ENCODE measurements around the gene MFAP3. TPM values are rescaled to one million over a fixed set of nuclear protein-coding genes. Genes with fewer than 3 reads are reported as not detected.

The MFAP3 gene
- total RNA-seq, 1 donor from 2014 or later = 21.8 TPM

GRCh38 chr5:154031937-154032489 is 6.8 kb upstream of the MFAP3 start:
- H3K27me3 Mint-ChIP-seq (ENCODE audit: low read depth) = no peaks in the 10 kb centered on the region
- no peak overlapping the region for H3K27ac Mint-ChIP-seq
- intact Hi-C loops (cut with micrococcal nuclease) = loop anchor here (10.0 kb wide), 1 partner anchor 823 kb away; the partner anchor contains the start of genes CNOT8 and FAXDC2
- no peak overlapping the region for H3K4me3 Mint-ChIP-seq (ENCODE audit: low read depth)
- no peak for DNase-seq (ENCODE audit: low spot score)
- no peaks in the 10 kb centered on the region for H3K9me3 Mint-ChIP-seq
- H3K4me1 Mint-ChIP-seq (ENCODE audit: low read depth) = peaks cover 6% of the 10 kb centered on the region
- peaks cover 15% of the 10 kb centered on the region for H3K36me3 Mint-ChIP-seq (ENCODE audit: low read depth)

- intact Hi-C loops (cut with micrococcal nuclease) = loop anchor here (10.0 kb wide), 1 partner anchor 820 kb away; the partner anchor contains the start of genes CNOT8 and FAXDC2
- H3K36me3 Mint-ChIP-seq (ENCODE audit: low read depth) = peaks cover 12% of the 10 kb centered on the region
- no peaks in the 10 kb centered on the region for H3K27me3 Mint-ChIP-seq (ENCODE audit: low read depth)
- no peaks in the 10 kb centered on the region for H3K9me3 Mint-ChIP-seq
- H3K4me3 Mint-ChIP-seq (ENCODE audit: low read depth) = no peak overlapping the region
- no peak overlapping the region for H3K27ac Mint-ChIP-seq
- DNase-seq (ENCODE audit: low spot score) = no peak
- peaks cover 21% of the 10 kb centered on the region for H3K4me1 Mint-ChIP-seq (ENCODE audit: low read depth)
Measured at GRCh38 chr5:154034944-154035343, 3.8 kb upstream of the MFAP3 start.

- no peaks in the 10 kb centered on the region for H3K27me3 Mint-ChIP-seq (ENCODE audit: low read depth)
- H3K27ac Mint-ChIP-seq = peak overlapping the region; percentile 94
- H3K9me3 Mint-ChIP-seq = no peaks in the 10 kb centered on the region
- peaks cover 34% of the 10 kb centered on the region for H3K4me1 Mint-ChIP-seq (ENCODE audit: low read depth)
- H3K4me3 Mint-ChIP-seq (ENCODE audit: low read depth) = peak overlapping the region; percentile 98
- H3K36me3 Mint-ChIP-seq (ENCODE audit: low read depth) = peaks cover 14% of the 10 kb centered on the region
- peak; percentile 26 for DNase-seq (ENCODE audit: low spot score)
- intact Hi-C loops (cut with micrococcal nuclease) = loop anchor here (1.0 to 10.0 kb wide), 3 partner anchors 35 to 817 kb away; partner anchors contain the start of genes CNOT8, FAXDC2 and SAP30L
Measured at GRCh38 chr5:154038261-154038706, 483 bp upstream of the MFAP3 start.

DNA sequence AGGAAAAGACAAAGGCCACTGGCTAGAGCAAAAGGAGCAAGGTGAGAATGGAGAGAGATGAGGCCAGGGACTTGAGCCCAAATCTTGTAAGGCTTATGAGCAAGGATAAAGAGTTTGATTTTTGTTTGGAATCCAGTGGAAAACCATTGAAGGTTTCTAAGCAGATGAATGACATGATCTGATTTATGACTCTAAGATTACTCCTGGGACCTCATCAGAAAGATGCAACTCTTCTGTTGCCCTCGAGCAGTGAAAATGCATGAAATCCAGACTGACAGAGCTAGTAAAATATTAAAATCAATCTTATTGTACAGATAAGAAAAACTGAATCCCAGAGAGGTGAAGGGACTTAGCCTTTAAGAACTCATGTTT is 677 bp downstream of the MFAP3 start:
- peaks cover 40% of the 10 kb centered on the region for H3K4me1 Mint-ChIP-seq (ENCODE audit: low read depth)
- H3K36me3 Mint-ChIP-seq (ENCODE audit: low read depth) = peaks cover 14% of the 10 kb centered on the region
- H3K27me3 Mint-ChIP-seq (ENCODE audit: low read depth) = no peaks in the 10 kb centered on the region
- DNase-seq (ENCODE audit: low spot score) = no peak
- peak overlapping the region; percentile 98 for H3K4me3 Mint-ChIP-seq (ENCODE audit: low read depth)
- intact Hi-C loops (cut with micrococcal nuclease) = loop anchor here (2.0 to 10.0 kb wide), 2 partner anchors 33 to 815 kb away; partner anchors contain the start of genes CNOT8 and FAXDC2
- H3K27ac Mint-ChIP-seq = peak overlapping the region; percentile 94
- H3K9me3 Mint-ChIP-seq = no peaks in the 10 kb centered on the region

GRCh38 chr5:154042766-154043165 is 4.0 kb downstream of the MFAP3 start:
- no peak for DNase-seq (ENCODE audit: low spot score)
- Mint-ChIP-seq H3K4me1 (ENCODE audit: low read depth) (peaks cover 51% of the 10 kb centered on the region), H3K4me3 (ENCODE audit: low read depth) (no peak overlapping the region), H3K27ac (no peak overlapping the region), H3K27me3 (ENCODE audit: low read depth) (no peaks in the 10 kb centered on the region), H3K36me3 (ENCODE audit: low read depth) (peaks cover 23% of the 10 kb centered on the region), H3K9me3 (no peaks in the 10 kb centered on the region)
- intact Hi-C loops (cut with micrococcal nuclease) = no loop called here

DNA sequence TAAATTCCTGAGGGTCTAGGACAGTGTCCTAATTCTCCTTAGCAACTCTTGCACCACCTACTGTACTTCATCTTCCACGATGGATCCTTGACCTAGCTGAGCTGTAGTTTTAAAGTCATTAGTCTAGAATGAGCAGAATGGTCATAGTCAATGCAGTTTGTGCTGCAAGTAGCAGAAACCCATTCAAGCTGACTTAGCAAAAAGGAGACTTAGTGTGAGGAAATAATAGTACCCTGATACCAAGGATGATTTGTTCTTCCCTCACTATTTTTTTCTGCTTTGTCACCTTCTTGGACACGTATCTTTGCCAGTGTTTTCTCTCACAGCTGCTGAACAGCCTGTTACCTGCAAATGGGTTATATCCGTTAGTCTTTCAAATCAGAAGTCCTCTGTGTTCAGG is 5.3 kb downstream of the MFAP3 start:
- intact Hi-C loops (cut with micrococcal nuclease) = no loop called here
- H3K27me3 Mint-ChIP-seq (ENCODE audit: low read depth) = no peaks in the 10 kb centered on the region
- no peak for DNase-seq (ENCODE audit: low spot score)
- H3K4me1 Mint-ChIP-seq (ENCODE audit: low read depth) = peaks cover 49% of the 10 kb centered on the region
- H3K27ac Mint-ChIP-seq = no peak overlapping the region
- H3K9me3 Mint-ChIP-seq = no peaks in the 10 kb centered on the region
- H3K36me3 Mint-ChIP-seq (ENCODE audit: low read depth) = peaks cover 22% of the 10 kb centered on the region
- H3K4me3 Mint-ChIP-seq (ENCODE audit: low read depth) = no peak overlapping the region

DNA sequence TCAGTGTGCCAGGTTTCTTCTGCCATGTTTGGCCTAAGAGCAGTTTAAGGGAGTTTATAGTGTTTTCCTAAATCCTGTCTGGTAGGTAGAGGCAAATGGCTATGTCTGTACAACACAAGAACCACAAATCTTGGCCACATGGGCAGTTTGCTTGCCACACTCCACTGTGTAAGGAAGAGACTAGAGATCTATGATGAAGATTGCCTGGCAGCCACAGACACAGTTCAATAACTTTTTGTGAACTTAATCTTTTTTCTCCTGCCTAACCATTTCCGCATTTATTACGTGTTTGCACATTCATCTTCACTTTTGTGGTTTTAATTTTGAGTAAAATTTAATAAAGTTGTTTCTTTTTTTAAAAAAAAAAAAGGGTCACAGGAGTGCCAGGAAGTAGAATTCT is 5.8 kb downstream of the MFAP3 start:
- Mint-ChIP-seq H3K9me3 (no peaks in the 10 kb centered on the region), H3K27me3 (ENCODE audit: low read depth) (no peaks in the 10 kb centered on the region), H3K27ac (no peak overlapping the region), H3K4me1 (ENCODE audit: low read depth) (peaks cover 45% of the 10 kb centered on the region), H3K4me3 (ENCODE audit: low read depth) (no peak overlapping the region), H3K36me3 (ENCODE audit: low read depth) (peaks cover 21% of the 10 kb centered on the region)
- intact Hi-C loops (cut with micrococcal nuclease) = no loop called here
- DNase-seq (ENCODE audit: low spot score) = no peak

DNA sequence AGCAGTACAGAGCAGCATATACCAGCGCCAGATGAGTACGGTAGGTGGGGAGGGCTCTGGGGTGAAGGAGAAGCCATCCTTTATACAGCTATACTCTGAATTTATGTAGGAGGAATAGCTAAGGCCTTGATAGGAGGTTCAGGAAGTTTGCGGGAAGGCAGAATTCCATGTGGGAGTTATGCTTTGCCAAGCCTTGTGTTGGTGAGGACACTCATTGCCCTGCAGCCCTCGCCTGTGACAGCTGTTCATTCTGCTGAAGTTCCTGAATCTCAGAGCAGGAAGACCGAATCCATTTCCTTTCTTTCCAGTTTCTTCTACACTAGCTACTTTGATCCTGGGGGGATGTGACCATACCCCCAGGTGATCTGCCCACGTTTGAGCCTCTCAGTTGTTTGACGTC is 7.7 kb downstream of the MFAP3 start:
- peaks cover 34% of the 10 kb centered on the region for H3K4me1 Mint-ChIP-seq (ENCODE audit: low read depth)
- H3K4me3 Mint-ChIP-seq (ENCODE audit: low read depth) = no peak overlapping the region
- H3K9me3 Mint-ChIP-seq = no peaks in the 10 kb centered on the region
- H3K36me3 Mint-ChIP-seq (ENCODE audit: low read depth) = peaks cover 28% of the 10 kb centered on the region
- DNase-seq (ENCODE audit: low spot score) = no peak
- no peak overlapping the region for H3K27ac Mint-ChIP-seq
- intact Hi-C loops (cut with micrococcal nuclease) = no loop called here
- H3K27me3 Mint-ChIP-seq (ENCODE audit: low read depth) = no peaks in the 10 kb centered on the region

DNA sequence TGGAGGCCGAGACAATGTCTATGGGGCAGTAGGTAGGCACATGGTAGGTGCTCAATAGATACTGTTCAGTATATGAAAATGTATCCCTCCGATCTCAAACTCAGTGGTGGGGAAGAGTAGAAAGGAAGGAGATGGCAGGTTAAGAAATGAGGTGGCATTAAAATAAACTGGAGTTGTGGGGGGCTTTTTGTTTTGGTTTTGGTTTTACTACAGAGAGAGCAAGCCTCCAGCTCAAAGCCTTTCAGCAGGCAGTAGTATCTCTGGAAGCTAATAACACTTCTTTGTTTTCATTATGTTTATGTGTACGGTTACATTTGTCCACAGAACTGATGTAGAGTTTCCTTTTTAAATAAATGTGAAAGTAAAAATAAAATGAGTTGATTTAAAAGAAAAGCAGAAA is 8.6 kb downstream of the MFAP3 start:
- intact Hi-C loops (cut with micrococcal nuclease) = no loop called here
- no peak overlapping the region for H3K27ac Mint-ChIP-seq
- no peaks in the 10 kb centered on the region for H3K27me3 Mint-ChIP-seq (ENCODE audit: low read depth)
- DNase-seq (ENCODE audit: low spot score) = no peak
- H3K36me3 Mint-ChIP-seq (ENCODE audit: low read depth) = peaks cover 32% of the 10 kb centered on the region
- H3K4me3 Mint-ChIP-seq (ENCODE audit: low read depth) = no peak overlapping the region
- H3K4me1 Mint-ChIP-seq (ENCODE audit: low read depth) = peaks cover 31% of the 10 kb centered on the region
- no peaks in the 10 kb centered on the region for H3K9me3 Mint-ChIP-seq

- intact Hi-C loops (cut with micrococcal nuclease) = no loop called here
- H3K27ac Mint-ChIP-seq = no peak overlapping the region
- H3K4me1 Mint-ChIP-seq (ENCODE audit: low read depth) = peaks cover 21% of the 10 kb centered on the region
- no peak for DNase-seq (ENCODE audit: low spot score)
- H3K36me3 Mint-ChIP-seq (ENCODE audit: low read depth) = peaks cover 52% of the 10 kb centered on the region
- no peaks in the 10 kb centered on the region for H3K27me3 Mint-ChIP-seq (ENCODE audit: low read depth)
- H3K4me3 Mint-ChIP-seq (ENCODE audit: low read depth) = no peak overlapping the region
- no peaks in the 10 kb centered on the region for H3K9me3 Mint-ChIP-seq
Measured at GRCh38 chr5:154049636-154050035, 10.9 kb downstream of the MFAP3 start.

GRCh38 chr5:154053468-154053867 is 14.7 kb downstream of the MFAP3 start:
- Mint-ChIP-seq H3K36me3 (ENCODE audit: low read depth) (peaks cover 53% of the 10 kb centered on the region), H3K27me3 (ENCODE audit: low read depth) (no peaks in the 10 kb centered on the region)

GRCh38 chr5:154055201-154055600 is 16.4 kb downstream of the MFAP3 start:
- Mint-ChIP-seq H3K4me3 (ENCODE audit: low read depth) (no peak overlapping the region), H3K36me3 (ENCODE audit: low read depth) (peaks cover 49% of the 10 kb centered on the region), H3K4me1 (ENCODE audit: low read depth) (peaks cover 19% of the 10 kb centered on the region)

More at GRCh38 chr5:154053468-154053867, 14.7 kb downstream of the MFAP3 start:
- Mint-ChIP-seq H3K27ac (no peak overlapping the region), H3K9me3 (no peaks in the 10 kb centered on the region), H3K4me1 (ENCODE audit: low read depth) (peaks cover 9% of the 10 kb centered on the region), H3K4me3 (ENCODE audit: low read depth) (no peak overlapping the region)
- DNase-seq (ENCODE audit: low spot score) = no peak
- intact Hi-C loops (cut with micrococcal nuclease) = no loop called here

DNA sequence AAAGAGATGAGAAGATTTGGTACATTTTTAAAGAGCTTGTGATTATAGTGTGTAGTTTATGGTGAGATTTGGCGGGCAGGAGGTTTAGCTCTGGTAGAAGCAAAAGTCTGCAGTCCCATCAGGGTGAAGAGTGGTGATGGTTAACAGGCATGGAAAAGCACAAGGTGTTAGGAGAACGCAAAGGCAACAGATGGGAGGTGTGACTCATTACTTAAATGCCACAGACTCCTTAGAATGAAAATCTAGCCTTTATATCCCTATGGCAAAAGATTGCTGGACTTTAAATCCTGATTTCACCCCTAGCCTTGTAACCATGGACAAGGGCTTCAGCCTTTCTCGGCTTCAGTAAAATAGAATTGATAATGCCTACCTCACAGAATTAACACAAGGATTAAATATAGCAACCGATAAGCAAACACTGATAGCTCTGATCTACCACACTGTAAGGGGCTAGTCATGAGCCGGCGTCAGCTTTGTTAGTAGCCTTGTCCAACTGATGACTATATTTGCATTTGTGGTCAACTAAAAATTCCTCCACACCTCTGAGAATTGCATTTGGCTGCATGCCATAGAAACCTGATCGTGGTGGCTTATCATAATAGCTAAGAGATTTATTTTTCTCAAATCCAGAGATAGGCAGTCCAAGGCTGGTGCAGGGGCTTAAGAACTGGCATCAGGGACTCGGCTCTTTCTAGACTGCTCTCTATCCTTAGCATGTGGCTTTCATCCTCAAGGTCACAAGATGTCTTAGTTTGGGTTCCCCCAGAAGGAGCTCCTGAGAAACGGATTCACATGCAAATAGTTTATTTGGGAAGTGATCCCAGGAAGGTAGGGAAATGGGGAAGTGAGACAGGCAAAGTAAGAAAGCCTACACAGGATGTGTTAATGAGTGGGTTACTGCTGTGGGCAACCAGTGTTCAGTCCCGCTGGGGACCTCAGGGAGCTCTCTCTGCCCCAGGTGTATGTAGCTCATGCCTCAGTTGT is 19.6 kb downstream of the MFAP3 start:
- Mint-ChIP-seq H3K4me3 (ENCODE audit: low read depth) (no peak overlapping the region), H3K9me3 (no peaks in the 10 kb centered on the region), H3K27ac (peak overlapping the region; percentile 54), H3K4me1 (ENCODE audit: low read depth) (peaks cover 17% of the 10 kb centered on the region), H3K27me3 (ENCODE audit: low read depth) (no peaks in the 10 kb centered on the region), H3K36me3 (ENCODE audit: low read depth) (peaks cover 27% of the 10 kb centered on the region)
- DNase-seq (ENCODE audit: low spot score) = no peak
- intact Hi-C loops (cut with micrococcal nuclease) = no loop called here

More at GRCh38 chr5:154055201-154055600, 16.4 kb downstream of the MFAP3 start:
- intact Hi-C loops (cut with micrococcal nuclease) = no loop called here
- no peak overlapping the region for H3K27ac Mint-ChIP-seq
- no peaks in the 10 kb centered on the region for H3K27me3 Mint-ChIP-seq (ENCODE audit: low read depth)
- no peaks in the 10 kb centered on the region for H3K9me3 Mint-ChIP-seq
- no peak for DNase-seq (ENCODE audit: low spot score)
